H9 (cell line): ENCODE data around the gene DOHH. TPM values are rescaled to one million over a fixed set of nuclear protein-coding genes. Genes with fewer than 3 reads are reported as not detected.

ENCODE experiments used
- DNase-seq: peaks from one replicate; pipeline ENCODE4 v3.0.0-alpha.2; 2017
- H2AFZ ChIP-seq: one replicate; pipeline ENCODE4 v1.6.1; 2013; ENCODE audit warnings: mild to moderate bottlenecking, low read length, control low read depth, moderate library complexity
- H2AK5ac ChIP-seq: 2 replicates; pipeline ENCODE4 v1.6.1; 2013; ENCODE audit warnings: low read length, control low read depth, mixed read lengths; ENCODE audit not compliant: insufficient read length
- H2BK120ac ChIP-seq: one replicate; pipeline ENCODE4 v1.6.1; 2013; ENCODE audit warnings: low read depth, mild to moderate bottlenecking, low read length, control low read depth, inconsistent platforms; ENCODE audit not compliant: poor library complexity, severe bottlenecking
- H2BK12ac ChIP-seq: 2 replicates; pipeline ENCODE4 v1.6.1; 2013; ENCODE audit warnings: low read length, control low read depth, mixed read lengths, low read depth; ENCODE audit not compliant: insufficient read length
- H2BK15ac ChIP-seq: 2 replicates; pipeline ENCODE4 v1.6.1; 2013; ENCODE audit warnings: low read depth, low read length, control low read depth
- H2BK20ac ChIP-seq: one replicate; pipeline ENCODE4 v1.6.1; 2013; ENCODE audit warnings: low read depth, mild to moderate bottlenecking, low read length, control low read depth, inconsistent platforms; ENCODE audit not compliant: poor library complexity, severe bottlenecking
- H2BK5ac ChIP-seq: 2 replicates; pipeline ENCODE4 v1.6.1; 2013; ENCODE audit warnings: low read length, control low read depth, mixed read lengths; ENCODE audit not compliant: insufficient read length
- H3K14ac ChIP-seq: 2 replicates; pipeline ENCODE4 v1.6.1; 2013; ENCODE audit warnings: low read length, control low read depth; ENCODE audit not compliant: insufficient read depth
- H3K18ac ChIP-seq: 2 replicates; pipeline ENCODE4 v1.6.1; 2013; ENCODE audit warnings: low read depth, mild to moderate bottlenecking, mixed read lengths, low read length, control low read depth; ENCODE audit not compliant: insufficient read length
- H3K23ac ChIP-seq: 2 replicates; pipeline ENCODE4 v1.6.1; 2013; ENCODE audit warnings: low read length, control low read depth, mixed read lengths, low read depth; ENCODE audit not compliant: insufficient read length
- H3K23me2 ChIP-seq: 2 replicates; pipeline ENCODE4 v1.6.1; 2013; ENCODE audit warnings: low read depth, mild to moderate bottlenecking, mixed read lengths, low read length, control low read depth; ENCODE audit not compliant: insufficient read length, poor library complexity, severe bottlenecking
- H3K27ac ChIP-seq: 2 replicates; pipeline ENCODE4 v1.5.1; 2013; ENCODE audit warnings: low read length, control low read depth, mixed read lengths, low read depth; ENCODE audit not compliant: insufficient read length
- H3K27me3 ChIP-seq: 2 replicates; pipeline ENCODE4 v1.6.1; 2013; ENCODE audit warnings: low read length, control low read depth, inconsistent platforms; ENCODE audit not compliant: insufficient read depth
- H3K4ac ChIP-seq: 2 replicates; pipeline ENCODE4 v1.6.1; 2013; ENCODE audit warnings: low read depth, mild to moderate bottlenecking, control low read depth, inconsistent platforms, low read length, moderate library complexity
- H3K4me1 ChIP-seq: 2 replicates; pipeline ENCODE4 v1.6.1; 2013; ENCODE audit warnings: low read length, control low read depth, inconsistent platforms; ENCODE audit not compliant: insufficient read depth
- H3K4me2 ChIP-seq: 2 replicates; pipeline ENCODE4 v1.6.1; 2013; ENCODE audit warnings: low read length, control low read depth, mixed read lengths; ENCODE audit not compliant: insufficient read length, insufficient read depth
- H3K56ac ChIP-seq: 2 replicates; pipeline ENCODE4 v1.6.1; 2013; ENCODE audit warnings: low read depth, mild to moderate bottlenecking, mixed read lengths, low read length, control low read depth; ENCODE audit not compliant: insufficient read length
- H3K79me1 ChIP-seq: 2 replicates; pipeline ENCODE4 v1.6.1; 2013; ENCODE audit warnings: low read depth, mild to moderate bottlenecking, moderate library complexity, low read length, control low read depth, inconsistent platforms; ENCODE audit not compliant: insufficient read depth, poor library complexity, severe bottlenecking
- H3K79me2 ChIP-seq: 2 replicates; pipeline ENCODE4 v1.6.1; 2013; ENCODE audit warnings: low read length, control low read depth, inconsistent platforms; ENCODE audit not compliant: insufficient read depth
- H3K9ac ChIP-seq: 2 replicates; pipeline ENCODE4 v1.6.1; 2013; ENCODE audit warnings: low read length, control low read depth, mixed read lengths; ENCODE audit not compliant: insufficient read length; ENCODE audit errors: extremely low read depth
- H3K9me3 ChIP-seq: one replicate; pipeline ENCODE4 v1.6.1; 2013; ENCODE audit warnings: low read depth, low read length, inconsistent platforms; ENCODE audit not compliant: control insufficient read depth
- H3T11ph ChIP-seq: one replicate; pipeline ENCODE4 v1.6.1; 2013; ENCODE audit warnings: mild to moderate bottlenecking, low read length, control low read depth, inconsistent platforms
- H4K20me1 ChIP-seq: one replicate; pipeline ENCODE4 v1.6.1; 2013; ENCODE audit not compliant: control insufficient read depth, insufficient read length, insufficient read depth
- H4K5ac ChIP-seq: 2 replicates; pipeline ENCODE4 v1.6.1; 2013; ENCODE audit warnings: low read depth, mild to moderate bottlenecking, mixed read lengths, low read length, control low read depth; ENCODE audit not compliant: insufficient read length
- H4K8ac ChIP-seq: replicated peaks from 2 replicates; pipeline ENCODE4 v1.6.1; 2013; ENCODE audit warnings: low read length, control low read depth, mixed read lengths, low read depth; ENCODE audit not compliant: insufficient read length
- H4K91ac ChIP-seq: 2 replicates; pipeline ENCODE4 v1.6.1; 2013; ENCODE audit warnings: low read depth, mild to moderate bottlenecking, moderate library complexity, mixed read lengths, low read length, control low read depth; ENCODE audit not compliant: insufficient read length
- H3K27ac Mint-ChIP-seq, 3 experiments: 2 replicates in 2 of 3; 3 replicates in 1 of 3; pipeline ENCODE4 v1.8.0; 2020 to 2021; ENCODE audit warnings: mixed read lengths in 3 of 3, mild to moderate bottlenecking in 1 of 3, moderate library complexity in 1 of 3
- H3K27me3 Mint-ChIP-seq: 2 replicates; pipeline ENCODE4 v1.8.0; 2021; ENCODE audit warnings: low read depth, mild to moderate bottlenecking, moderate library complexity, mixed read lengths
- H3K36me3 Mint-ChIP-seq, 3 experiments: 2 replicates in 2 of 3; 3 replicates in 1 of 3; pipeline ENCODE4 v1.8.0; 2020 to 2021; ENCODE audit warnings: low read depth in 3 of 3, mixed read lengths in 3 of 3; ENCODE audit not compliant: insufficient read depth in 1 of 3
- H3K4me1 Mint-ChIP-seq, 2 experiments: 2 replicates each; pipeline ENCODE4 v1.8.0; 2020; ENCODE audit warnings: mixed read lengths in 2 of 2
- H3K4me3 Mint-ChIP-seq, 2 experiments: 2 replicates in 1 of 2; 3 replicates in 1 of 2; pipeline ENCODE4 v1.8.0; 2020 to 2021; ENCODE audit warnings: mild to moderate bottlenecking in 2 of 2, mixed read lengths in 2 of 2, moderate library complexity in 1 of 2
- H3K9me3 Mint-ChIP-seq, 2 experiments: 2 replicates in 1 of 2; 3 replicates in 1 of 2; pipeline ENCODE4 v1.8.0; 2020; ENCODE audit warnings: mild to moderate bottlenecking in 2 of 2, mixed read lengths in 2 of 2, moderate library complexity in 1 of 2
- WGBS: extraction: QIAGEN DNeasy Blood & Tissue Kit; methylation state at CpG from one replicate; pipeline ENCODE4 v1.1.7; 2013; ENCODE audit warnings: missing lambda C conversion rate, low lambda C conversion rate, mixed read lengths; ENCODE audit not compliant: insufficient read length; ENCODE audit errors: extremely low coverage; 5-methylcytosine and 5-hydroxymethylcytosine counted together
- total RNA-seq: library from RNA; stranded (reverse); gene quantifications from 2 replicates; pipeline ENCODE4 v1.2.1, GENCODE V29; 2021
- TF ChIP-seq, protein P1 (sequence below): fragments of 200-600 bp; sonication (generic); conservative IDR thresholded peaks from 3 replicates; pipeline ENCODE4 v1.8.0; 2021; ENCODE audit warnings: antibody characterized with exemption, mild to moderate bottlenecking

The DOHH gene
- total RNA-seq, 1 experiment from 2014 or later, result 16.5 TPM

DNA sequence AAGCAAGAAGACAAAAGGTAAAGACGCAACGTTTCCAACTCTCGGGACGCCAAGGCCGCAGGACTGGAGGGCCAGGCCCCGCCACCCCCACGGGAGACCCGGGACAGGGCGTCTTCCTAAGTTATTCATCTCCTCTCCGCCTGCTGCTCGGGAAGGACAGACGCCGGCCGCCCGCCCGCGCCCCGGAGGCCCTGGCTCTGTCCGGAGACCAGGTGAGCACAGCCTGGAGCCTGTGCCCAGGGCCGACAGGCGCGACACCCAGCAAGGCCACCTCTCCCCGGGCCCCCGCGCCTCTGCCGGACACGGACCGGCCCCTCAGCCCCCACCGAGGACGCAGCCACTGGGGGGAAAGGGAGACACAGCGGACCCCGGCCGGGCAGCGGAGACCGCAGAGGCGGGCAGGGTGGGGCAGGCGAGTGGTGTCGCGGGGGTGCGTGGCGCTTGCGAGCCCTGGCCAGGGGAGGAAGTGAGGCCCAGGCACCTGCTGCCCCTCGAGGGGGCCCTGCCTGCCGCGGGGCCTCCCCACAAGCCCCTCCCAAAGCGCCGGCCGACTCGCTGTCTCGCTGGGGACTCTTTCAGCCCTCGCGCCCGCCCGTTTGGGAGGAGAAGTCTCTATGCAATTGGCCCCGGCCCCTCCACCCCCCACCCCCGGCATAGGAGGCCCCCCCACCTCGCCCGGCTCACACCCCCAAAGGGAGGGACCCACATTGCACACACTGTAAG, 37.3 kb downstream of the DOHH start:
- Mint-ChIP-seq H3K4me1 (peaks cover 13 to 28% of the 10 kb centered on the region in 2 experiments), H3K27ac (no peak overlapping the region), H3K36me3 (no peaks in the 10 kb centered on the region; a peak in 2 of 7 replicates), H3K9me3 (peaks cover 4 to 5% of the 10 kb centered on the region in 2 experiments; a peak in 4 of 5 replicates), H3K27me3 (peaks cover 94% of the 10 kb centered on the region), H3K4me3 (peak overlapping the region; percentile 33 to 74; a peak in 4 of 5 replicates)
- Histone ChIP-seq H2BK15ac (no peak overlapping the region), H3K79me2 (no peaks in the 10 kb centered on the region), H2AK5ac (no peak overlapping the region), H3K56ac (no peak overlapping the region), H3K79me1 (no peaks in the 10 kb centered on the region), H3K9ac (no peak overlapping the region), H3K23me2 (peaks cover 3% of the 10 kb centered on the region), H4K5ac (no peak overlapping the region), H2BK120ac (no peak overlapping the region), H3K27me3 (peaks cover 20% of the 10 kb centered on the region), H4K91ac (no peak overlapping the region), H2BK20ac (no peak overlapping the region), H3K23ac (no peak overlapping the region), H3T11ph (no peak overlapping the region), H2BK5ac (no peak overlapping the region), H3K4me2 (peak overlapping the region; percentile 14), H3K27ac (no peak overlapping the region), H2BK12ac (no peak overlapping the region), H4K20me1 (no peaks in the 10 kb centered on the region), H2AFZ (no peak overlapping the region), H3K9me3 (no peaks in the 10 kb centered on the region), H4K8ac (no peak overlapping the region), H3K4ac (no peak overlapping the region), H3K4me1 (no peaks in the 10 kb centered on the region; the same call in 1 of the 2 replicates), H3K18ac (no peak overlapping the region), H3K14ac (no peak overlapping the region; the same call in 1 of the 2 replicates)
- WGBS, result no CpG with 5 or more reads among the region's 58 CpGs
- TF ChIP-seq, protein P1, sequence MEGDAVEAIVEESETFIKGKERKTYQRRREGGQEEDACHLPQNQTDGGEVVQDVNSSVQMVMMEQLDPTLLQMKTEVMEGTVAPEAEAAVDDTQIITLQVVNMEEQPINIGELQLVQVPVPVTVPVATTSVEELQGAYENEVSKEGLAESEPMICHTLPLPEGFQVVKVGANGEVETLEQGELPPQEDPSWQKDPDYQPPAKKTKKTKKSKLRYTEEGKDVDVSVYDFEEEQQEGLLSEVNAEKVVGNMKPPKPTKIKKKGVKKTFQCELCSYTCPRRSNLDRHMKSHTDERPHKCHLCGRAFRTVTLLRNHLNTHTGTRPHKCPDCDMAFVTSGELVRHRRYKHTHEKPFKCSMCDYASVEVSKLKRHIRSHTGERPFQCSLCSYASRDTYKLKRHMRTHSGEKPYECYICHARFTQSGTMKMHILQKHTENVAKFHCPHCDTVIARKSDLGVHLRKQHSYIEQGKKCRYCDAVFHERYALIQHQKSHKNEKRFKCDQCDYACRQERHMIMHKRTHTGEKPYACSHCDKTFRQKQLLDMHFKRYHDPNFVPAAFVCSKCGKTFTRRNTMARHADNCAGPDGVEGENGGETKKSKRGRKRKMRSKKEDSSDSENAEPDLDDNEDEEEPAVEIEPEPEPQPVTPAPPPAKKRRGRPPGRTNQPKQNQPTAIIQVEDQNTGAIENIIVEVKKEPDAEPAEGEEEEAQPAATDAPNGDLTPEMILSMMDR, result no peak
- DNase-seq, result no peak
